Vagina (tissue), 2 donors: ENCODE results near the gene ENKD1.

Source experiments
- CTCF ChIP-seq, 3 experiments: fragments of 450-650 bp in 2 of 3; fragments of 200-600 bp in 1 of 3; sonication (generic) in 1 of 3; IDR thresholded peaks; one replicate each; pipeline ENCODE4 v1.5.1; 2017 to 2019; ENCODE audit warnings: antibody characterized with exemption in 3 of 3, mild to moderate bottlenecking in 2 of 3, moderate library complexity in 2 of 3
- POLR2A ChIP-seq, 2 donors: fragments of 450-650 bp; IDR thresholded peaks; one replicate each; pipeline ENCODE4 v1.6.1; 2017; ENCODE audit warnings: antibody characterized with exemption in 2 of 2, mild to moderate bottlenecking in 2 of 2, moderate library complexity in 2 of 2
- POLR2AphosphoS5 ChIP-seq, 2 donors: sonication (generic); formaldehyde crosslinking; IDR thresholded peaks; one replicate each; pipeline ENCODE4 v1.9.0; 2017; ENCODE audit warnings: antibody characterized with exemption in 2 of 2, mild to moderate bottlenecking in 2 of 2, low read depth in 1 of 2; ENCODE audit not compliant: insufficient read depth in 1 of 2

DNA sequence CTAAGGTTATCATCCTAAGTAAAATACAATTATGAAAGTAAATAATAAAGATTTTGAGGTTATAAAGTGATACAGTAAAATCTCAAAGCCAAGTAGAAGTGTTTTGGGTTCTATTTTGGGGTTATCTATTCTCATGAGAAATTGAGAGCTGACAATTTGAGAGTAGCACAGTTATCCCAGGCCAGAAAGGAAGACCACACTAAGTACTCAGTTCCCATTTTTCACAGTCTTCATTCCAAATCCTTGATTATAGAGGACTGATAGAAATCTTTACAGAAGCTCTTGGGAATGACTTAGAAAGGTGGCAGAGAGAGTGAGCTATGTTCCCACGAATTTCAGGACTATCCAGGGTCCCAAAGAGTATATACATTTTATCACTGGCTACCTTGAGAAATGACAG lies 48.0 kb upstream of the ENKD1 start:
- TF ChIP-seq CTCF (IDR thresholded peaks at IDR 0.05) (no peak), POLR2A (IDR thresholded peaks at IDR 0.05) (no peak), POLR2AphosphoS5 (IDR thresholded peaks at IDR 0.05; ENCODE audit: insufficient read depth in 1 of 2, low read depth in 1 of 2) (no peak)
